ENCODE results near the gene SAMSN1.

Gene SAMSN1

DNA sequence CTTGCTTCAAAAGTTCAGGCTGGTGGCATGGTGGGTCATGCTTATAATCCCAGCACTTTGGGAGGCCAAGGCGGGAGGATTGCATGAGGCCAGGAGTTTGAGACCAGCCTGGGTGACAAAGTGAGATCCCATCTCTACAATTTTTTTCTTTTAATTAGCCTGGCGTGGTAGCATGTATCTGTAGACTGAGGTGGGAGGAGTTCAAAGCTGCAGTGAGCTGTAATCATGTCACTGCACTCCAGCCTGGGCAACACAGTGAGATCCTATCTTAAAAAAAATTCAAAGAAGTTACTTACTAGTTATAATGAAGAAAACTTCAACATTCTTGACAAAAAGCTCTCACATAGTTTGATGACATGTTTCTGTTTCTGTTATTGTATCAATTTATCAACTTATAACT lies 45.2 kb downstream of the SAMSN1 start:
- ChIA-PET CTCF (interaction anchor here (0.6 kb wide), 1 partner anchor 21 kb away, joined by 3 read pairs; no protein-coding TSS in a partner anchor), POLR2A (no interaction called here)
- Histone ChIP-seq H3K9me3 (ENCODE audit: control insufficient read depth, insufficient read depth, low read depth, low read length) (no peaks in the 10 kb centered on the region), H3K27ac (ENCODE audit: extremely low read depth, low read depth, low read length) (no peak overlapping the region), H3K4me1 (ENCODE audit: control insufficient read depth, insufficient read depth, low read length) (no peaks in the 10 kb centered on the region), H3K4me3 (ENCODE audit: low read depth, low read length) (no peak overlapping the region), H3K36me3 (ENCODE audit: control insufficient read depth in 2 of 2, insufficient read depth in 1 of 2, low read length in 2 of 2) (no peaks in the 10 kb centered on the region)
- no peak for TF ChIP-seq ZNF16 (tag by site-specific recombination; IDR thresholded peaks at IDR 0.05; ENCODE audit: low read depth)
- TF ChIP-seq ZNF473 (tag by site-specific recombination; IDR thresholded peaks at IDR 0.05): no peak
- TF ChIP-seq, protein P1, sequence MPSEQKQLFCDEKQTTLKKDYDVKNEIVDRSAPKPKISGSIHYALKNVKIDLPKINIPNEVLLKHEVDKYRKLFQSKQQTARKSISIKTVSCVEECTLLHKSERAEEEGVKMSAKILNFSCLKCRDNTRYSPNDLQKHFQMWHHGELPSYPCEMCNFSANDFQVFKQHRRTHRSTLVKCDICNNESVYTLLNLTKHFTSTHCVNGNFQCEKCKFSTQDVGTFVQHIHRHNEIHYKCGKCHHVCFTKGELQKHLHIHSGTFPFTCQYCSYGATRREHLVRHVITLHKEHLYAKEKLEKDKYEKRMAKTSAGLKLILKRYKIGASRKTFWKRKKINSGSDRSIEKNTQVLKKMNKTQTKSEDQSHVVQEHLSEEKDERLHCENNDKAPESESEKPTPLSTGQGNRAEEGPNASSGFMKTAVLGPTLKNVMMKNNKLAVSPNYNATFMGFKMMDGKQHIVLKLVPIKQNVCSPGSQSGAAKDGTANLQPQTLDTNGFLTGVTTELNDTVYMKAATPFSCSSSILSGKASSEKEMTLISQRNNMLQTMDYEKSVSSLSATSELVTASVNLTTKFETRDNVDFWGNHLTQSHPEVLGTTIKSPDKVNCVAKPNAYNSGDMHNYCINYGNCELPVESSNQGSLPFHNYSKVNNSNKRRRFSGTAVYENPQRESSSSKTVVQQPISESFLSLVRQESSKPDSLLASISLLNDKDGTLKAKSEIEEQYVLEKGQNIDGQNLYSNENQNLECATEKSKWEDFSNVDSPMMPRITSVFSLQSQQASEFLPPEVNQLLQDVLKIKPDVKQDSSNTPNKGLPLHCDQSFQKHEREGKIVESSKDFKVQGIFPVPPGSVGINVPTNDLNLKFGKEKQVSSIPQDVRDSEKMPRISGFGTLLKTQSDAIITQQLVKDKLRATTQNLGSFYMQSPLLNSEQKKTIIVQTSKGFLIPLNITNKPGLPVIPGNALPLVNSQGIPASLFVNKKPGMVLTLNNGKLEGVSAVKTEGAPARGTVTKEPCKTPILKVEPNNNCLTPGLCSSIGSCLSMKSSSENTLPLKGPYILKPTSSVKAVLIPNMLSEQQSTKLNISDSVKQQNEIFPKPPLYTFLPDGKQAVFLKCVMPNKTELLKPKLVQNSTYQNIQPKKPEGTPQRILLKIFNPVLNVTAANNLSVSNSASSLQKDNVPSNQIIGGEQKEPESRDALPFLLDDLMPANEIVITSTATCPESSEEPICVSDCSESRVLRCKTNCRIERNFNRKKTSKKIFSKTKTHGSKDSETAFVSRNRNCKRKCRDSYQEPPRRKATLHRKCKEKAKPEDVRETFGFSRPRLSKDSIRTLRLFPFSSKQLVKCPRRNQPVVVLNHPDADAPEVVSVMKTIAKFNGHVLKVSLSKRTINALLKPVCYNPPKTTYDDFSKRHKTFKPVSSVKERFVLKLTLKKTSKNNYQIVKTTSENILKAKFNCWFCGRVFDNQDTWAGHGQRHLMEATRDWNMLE (tag by site-specific recombination; conservative IDR thresholded peaks at IDR 0.05; ENCODE audit: low read depth): no peak
- TF ChIP-seq ZNF266 (tag by site-specific recombination; IDR thresholded peaks at IDR 0.05; ENCODE audit: low read depth): no peak
- TF ChIP-seq, protein P2, sequence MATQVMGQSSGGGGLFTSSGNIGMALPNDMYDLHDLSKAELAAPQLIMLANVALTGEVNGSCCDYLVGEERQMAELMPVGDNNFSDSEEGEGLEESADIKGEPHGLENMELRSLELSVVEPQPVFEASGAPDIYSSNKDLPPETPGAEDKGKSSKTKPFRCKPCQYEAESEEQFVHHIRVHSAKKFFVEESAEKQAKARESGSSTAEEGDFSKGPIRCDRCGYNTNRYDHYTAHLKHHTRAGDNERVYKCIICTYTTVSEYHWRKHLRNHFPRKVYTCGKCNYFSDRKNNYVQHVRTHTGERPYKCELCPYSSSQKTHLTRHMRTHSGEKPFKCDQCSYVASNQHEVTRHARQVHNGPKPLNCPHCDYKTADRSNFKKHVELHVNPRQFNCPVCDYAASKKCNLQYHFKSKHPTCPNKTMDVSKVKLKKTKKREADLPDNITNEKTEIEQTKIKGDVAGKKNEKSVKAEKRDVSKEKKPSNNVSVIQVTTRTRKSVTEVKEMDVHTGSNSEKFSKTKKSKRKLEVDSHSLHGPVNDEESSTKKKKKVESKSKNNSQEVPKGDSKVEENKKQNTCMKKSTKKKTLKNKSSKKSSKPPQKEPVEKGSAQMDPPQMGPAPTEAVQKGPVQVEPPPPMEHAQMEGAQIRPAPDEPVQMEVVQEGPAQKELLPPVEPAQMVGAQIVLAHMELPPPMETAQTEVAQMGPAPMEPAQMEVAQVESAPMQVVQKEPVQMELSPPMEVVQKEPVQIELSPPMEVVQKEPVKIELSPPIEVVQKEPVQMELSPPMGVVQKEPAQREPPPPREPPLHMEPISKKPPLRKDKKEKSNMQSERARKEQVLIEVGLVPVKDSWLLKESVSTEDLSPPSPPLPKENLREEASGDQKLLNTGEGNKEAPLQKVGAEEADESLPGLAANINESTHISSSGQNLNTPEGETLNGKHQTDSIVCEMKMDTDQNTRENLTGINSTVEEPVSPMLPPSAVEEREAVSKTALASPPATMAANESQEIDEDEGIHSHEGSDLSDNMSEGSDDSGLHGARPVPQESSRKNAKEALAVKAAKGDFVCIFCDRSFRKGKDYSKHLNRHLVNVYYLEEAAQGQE (tag by site-specific recombination; IDR thresholded peaks at IDR 0.05): no peak
- TF ChIP-seq ZNF707 (tag by site-specific recombination; IDR thresholded peaks at IDR 0.05): no peak
- no peak for TF ChIP-seq ZNF610 (tag by site-specific recombination; IDR thresholded peaks at IDR 0.05; ENCODE audit: borderline replicate concordance)
- TF ChIP-seq, protein P3, sequence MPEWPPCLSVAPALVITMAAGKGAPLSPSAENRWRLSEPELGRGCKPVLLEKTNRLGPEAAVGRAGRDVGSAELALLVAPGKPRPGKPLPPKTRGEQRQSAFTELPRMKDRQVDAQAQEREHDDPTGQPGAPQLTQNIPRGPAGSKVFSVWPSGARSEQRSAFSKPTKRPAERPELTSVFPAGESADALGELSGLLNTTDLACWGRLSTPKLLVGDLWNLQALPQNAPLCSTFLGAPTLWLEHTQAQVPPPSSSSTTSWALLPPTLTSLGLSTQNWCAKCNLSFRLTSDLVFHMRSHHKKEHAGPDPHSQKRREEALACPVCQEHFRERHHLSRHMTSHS (tag by site-specific recombination; IDR thresholded peaks at IDR 0.05): no peak

DNA sequence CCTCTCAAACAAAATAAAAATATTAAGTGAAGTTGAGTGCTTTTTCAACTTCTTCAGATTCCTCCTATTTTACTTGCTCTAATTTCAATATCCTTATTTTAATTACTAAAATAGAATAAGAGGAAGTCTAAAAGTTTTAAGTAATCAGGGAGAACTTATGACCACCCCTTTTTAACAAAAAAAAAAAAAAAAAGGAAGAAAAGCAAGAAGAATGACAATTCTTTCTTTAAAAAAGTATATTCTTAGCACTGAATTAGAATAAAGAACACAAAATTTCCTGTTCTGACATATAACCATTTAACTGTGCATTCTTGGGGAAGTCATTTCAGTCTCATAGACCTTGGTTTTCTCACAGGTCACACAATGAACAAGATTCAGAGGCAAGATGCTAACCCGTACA lies 46.8 kb downstream of the SAMSN1 start:
- ChIA-PET CTCF (no interaction called here), POLR2A (no interaction called here)
- no peaks in the 10 kb centered on the region for H3K9me3 ChIP-seq (ENCODE audit: control insufficient read depth, insufficient read depth, low read depth, low read length)
- H3K27ac ChIP-seq (ENCODE audit: extremely low read depth, low read depth, low read length): no peak overlapping the region
- H3K4me3 ChIP-seq (ENCODE audit: low read depth, low read length): no peak overlapping the region
- H3K4me1 ChIP-seq (ENCODE audit: control insufficient read depth, insufficient read depth, low read length): no peaks in the 10 kb centered on the region
- TF ChIP-seq ZFP69B (tag by site-specific recombination; IDR thresholded peaks at IDR 0.05): no peak
- no peaks in the 10 kb centered on the region for H3K36me3 ChIP-seq (ENCODE audit: control insufficient read depth in 2 of 2, insufficient read depth in 1 of 2, low read length in 2 of 2)

DNA sequence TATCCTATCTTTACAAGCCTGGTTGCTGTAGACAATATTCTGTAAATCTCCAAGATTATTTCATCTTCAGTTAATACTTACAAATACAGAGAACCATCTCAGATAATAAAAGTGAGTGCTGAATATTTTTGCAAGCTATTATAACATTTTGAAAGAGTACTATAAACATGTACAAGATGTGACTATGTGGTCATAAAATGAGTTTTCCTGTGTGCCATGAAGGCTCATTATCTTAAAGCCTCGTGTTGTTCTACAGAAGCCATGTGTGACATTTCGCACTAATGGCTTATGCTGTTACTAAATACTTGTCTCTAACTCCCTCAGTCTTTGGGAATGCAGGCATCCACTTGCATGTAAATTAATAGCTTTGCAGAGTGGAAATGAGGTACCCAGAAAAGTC lies 48.3 kb downstream of the SAMSN1 start:
- ChIA-PET POLR2A (no interaction called here), CTCF (no interaction called here)
- no peaks in the 10 kb centered on the region for H3K4me1 ChIP-seq (ENCODE audit: control insufficient read depth, insufficient read depth, low read length)
- H3K4me3 ChIP-seq (ENCODE audit: low read depth, low read length): no peak overlapping the region
- H3K36me3 ChIP-seq (ENCODE audit: control insufficient read depth in 2 of 2, insufficient read depth in 1 of 2, low read length in 2 of 2): no peaks in the 10 kb centered on the region
- no peak overlapping the region for H3K27ac ChIP-seq (ENCODE audit: extremely low read depth, low read depth, low read length)
- no peaks in the 10 kb centered on the region for H3K9me3 ChIP-seq (ENCODE audit: control insufficient read depth, insufficient read depth, low read depth, low read length)
- TF ChIP-seq ZNF561 (tag by site-specific recombination; IDR thresholded peaks at IDR 0.05; ENCODE audit: borderline replicate concordance) (no peak), ZFP69B (tag by site-specific recombination; IDR thresholded peaks at IDR 0.05) (no peak), ZNF670 (tag by site-specific recombination; IDR thresholded peaks at IDR 0.05; ENCODE audit: low read depth) (no peak), GLI4 (tag by site-specific recombination; IDR thresholded peaks at IDR 0.05) (no peak), SETDB1 (IDR thresholded peaks at IDR 0.05; ENCODE audit: insufficient read length, low read length) (no peak)
- TF ChIP-seq, protein P4, sequence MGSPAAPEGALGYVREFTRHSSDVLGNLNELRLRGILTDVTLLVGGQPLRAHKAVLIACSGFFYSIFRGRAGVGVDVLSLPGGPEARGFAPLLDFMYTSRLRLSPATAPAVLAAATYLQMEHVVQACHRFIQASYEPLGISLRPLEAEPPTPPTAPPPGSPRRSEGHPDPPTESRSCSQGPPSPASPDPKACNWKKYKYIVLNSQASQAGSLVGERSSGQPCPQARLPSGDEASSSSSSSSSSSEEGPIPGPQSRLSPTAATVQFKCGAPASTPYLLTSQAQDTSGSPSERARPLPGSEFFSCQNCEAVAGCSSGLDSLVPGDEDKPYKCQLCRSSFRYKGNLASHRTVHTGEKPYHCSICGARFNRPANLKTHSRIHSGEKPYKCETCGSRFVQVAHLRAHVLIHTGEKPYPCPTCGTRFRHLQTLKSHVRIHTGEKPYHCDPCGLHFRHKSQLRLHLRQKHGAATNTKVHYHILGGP (tag by site-specific recombination; IDR thresholded peaks at IDR 0.05): no peak
- TF ChIP-seq, protein P5, sequence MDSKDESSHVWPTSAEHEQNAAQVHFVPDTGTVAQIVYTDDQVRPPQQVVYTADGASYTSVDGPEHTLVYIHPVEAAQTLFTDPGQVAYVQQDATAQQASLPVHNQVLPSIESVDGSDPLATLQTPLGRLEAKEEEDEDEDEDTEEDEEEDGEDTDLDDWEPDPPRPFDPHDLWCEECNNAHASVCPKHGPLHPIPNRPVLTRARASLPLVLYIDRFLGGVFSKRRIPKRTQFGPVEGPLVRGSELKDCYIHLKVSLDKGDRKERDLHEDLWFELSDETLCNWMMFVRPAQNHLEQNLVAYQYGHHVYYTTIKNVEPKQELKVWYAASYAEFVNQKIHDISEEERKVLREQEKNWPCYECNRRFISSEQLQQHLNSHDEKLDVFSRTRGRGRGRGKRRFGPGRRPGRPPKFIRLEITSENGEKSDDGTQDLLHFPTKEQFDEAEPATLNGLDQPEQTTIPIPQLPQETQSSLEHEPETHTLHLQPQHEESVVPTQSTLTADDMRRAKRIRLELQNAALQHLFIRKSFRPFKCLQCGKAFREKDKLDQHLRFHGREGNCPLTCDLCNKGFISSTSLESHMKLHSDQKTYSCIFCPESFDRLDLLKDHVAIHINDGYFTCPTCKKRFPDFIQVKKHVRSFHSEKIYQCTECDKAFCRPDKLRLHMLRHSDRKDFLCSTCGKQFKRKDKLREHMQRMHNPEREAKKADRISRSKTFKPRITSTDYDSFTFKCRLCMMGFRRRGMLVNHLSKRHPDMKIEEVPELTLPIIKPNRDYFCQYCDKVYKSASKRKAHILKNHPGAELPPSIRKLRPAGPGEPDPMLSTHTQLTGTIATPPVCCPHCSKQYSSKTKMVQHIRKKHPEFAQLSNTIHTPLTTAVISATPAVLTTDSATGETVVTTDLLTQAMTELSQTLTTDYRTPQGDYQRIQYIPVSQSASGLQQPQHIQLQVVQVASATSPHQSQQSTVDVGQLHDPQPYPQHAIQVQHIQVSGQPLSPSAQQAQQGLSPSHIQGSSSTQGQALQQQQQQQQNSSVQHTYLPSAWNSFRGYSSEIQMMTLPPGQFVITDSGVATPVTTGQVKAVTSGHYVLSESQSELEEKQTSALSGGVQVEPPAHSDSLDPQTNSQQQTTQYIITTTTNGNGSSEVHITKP (tag by site-specific recombination; IDR thresholded peaks at IDR 0.05): no peak
